ENCODE measurements around the gene HNRNPR. TPM values are rescaled to one million over a fixed set of nuclear protein-coding genes. Genes with fewer than 3 reads are reported as not detected.

HNRNPR gene
- total and polyA plus RNA-seq, 9 of the 15 experiments (the other 6 are each of a cell fraction or from before 2014, with no cell fraction given) = 80.9 to 372 (median 301) TPM

DNA sequence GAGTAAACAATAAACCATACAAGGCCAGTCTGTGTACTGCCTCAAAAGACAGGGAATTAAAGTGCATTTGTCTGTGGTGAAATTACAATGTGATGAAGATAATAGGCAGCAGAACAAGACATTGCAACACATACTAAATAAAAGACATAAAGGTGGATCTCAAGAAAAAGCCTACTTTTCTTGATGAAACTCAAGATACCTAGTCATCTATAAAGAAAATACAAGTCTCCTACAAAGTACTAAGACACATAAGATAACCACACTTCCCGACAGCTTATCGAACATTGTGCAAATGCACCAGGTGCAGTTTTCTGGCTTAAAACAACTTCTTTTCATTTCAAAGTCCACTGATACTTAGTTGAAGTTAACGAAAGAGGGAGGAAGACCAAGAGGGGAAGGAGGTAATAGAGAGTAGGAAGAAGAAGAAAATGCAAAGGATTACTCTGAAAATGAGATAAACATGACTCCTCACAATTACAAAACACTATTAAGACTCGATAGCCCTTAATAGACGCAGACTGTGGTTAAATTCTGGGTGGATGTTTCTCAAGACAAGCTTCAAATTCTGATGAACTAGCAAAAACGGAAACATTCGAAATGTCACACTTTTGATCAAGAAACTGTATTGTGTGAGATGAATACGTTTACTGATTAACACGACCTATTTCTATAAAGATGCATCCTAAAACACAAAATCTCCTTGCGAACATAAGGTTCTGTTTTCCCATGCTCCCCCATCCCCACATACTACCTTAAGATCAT lies 2.0 kb downstream of the HNRNPR start (continued):
- TF ChIP-seq ATF7 (IDR thresholded peaks at IDR 0.05) = no peak
- TF ChIP-seq ZNF717 (CRISPR knock-in tag; IDR thresholded peaks at IDR 0.05) = no peak
- no peak for TF ChIP-seq ZFP1 (CRISPR knock-in tag; IDR thresholded peaks at IDR 0.05)
- peak; percentile 52; the same call in 1 of the 2 replicates for TF ChIP-seq SMARCA4 (IDR thresholded peaks at IDR 0.05)
- no peak for TF ChIP-seq XRCC3 (IDR thresholded peaks at IDR 0.05)
- no peak for TF ChIP-seq ZNF253 (CRISPR knock-in tag; conservative IDR thresholded peaks at IDR 0.05)
- TF ChIP-seq U2AF1 (optimal IDR thresholded peaks at IDR 0.05; ENCODE audit: low read depth, low read length) = no peak
- no peak for TF ChIP-seq HNRNPH1 (optimal IDR thresholded peaks at IDR 0.05; ENCODE audit: low read depth, low read length)
- TF ChIP-seq TEAD4 (IDR thresholded peaks at IDR 0.05; ENCODE audit: low read length) = peak; percentile 61
- no peak for TF ChIP-seq TEAD4 (CRISPR knock-in tag; IDR thresholded peaks at IDR 0.05; ENCODE audit: borderline replicate concordance)
- TF ChIP-seq CHD4 (IDR thresholded peaks at IDR 0.05; ENCODE audit: insufficient read depth, insufficient replicate concordance, low read depth, low read length, poor library complexity, severe bottlenecking) = no peak
- no peak for TF ChIP-seq RFX1 (IDR thresholded peaks at IDR 0.05)
- TF ChIP-seq HDAC1 (IDR thresholded peaks at IDR 0.05) = peak in 1 of 2 experiments; percentile 44; a peak in 1 of 4 replicates
- no peak for TF ChIP-seq POLR2G (IDR thresholded peaks at IDR 0.05; ENCODE audit: low read depth, low read length)
- TF ChIP-seq ZC3H11A (IDR thresholded peaks at IDR 0.05; ENCODE audit: low read depth, low read length) = no peak
- TF ChIP-seq POLR3A (IDR thresholded peaks at IDR 0.05; ENCODE audit: borderline replicate concordance, extremely low read depth, insufficient read depth, insufficient read length) = no peak
- TF ChIP-seq HMG20B (CRISPR knock-in tag; IDR thresholded peaks at IDR 0.05) = no peak
- TF ChIP-seq SRSF7 (optimal IDR thresholded peaks at IDR 0.05; ENCODE audit: low read depth, low read length) = no peak
- peak; percentile 69 for TF ChIP-seq ZFP36 (IDR thresholded peaks at IDR 0.05; ENCODE audit: low read depth, low read length, partially characterized antibody)
- TF ChIP-seq SIRT6 (IDR thresholded peaks at IDR 0.05; ENCODE audit: low read depth, low read length) = no peak
- no peak for TF ChIP-seq MEF2D (tag; conservative IDR thresholded peaks at IDR 0.05; ENCODE audit: low read depth)
- TF ChIP-seq ETV6 (IDR thresholded peaks at IDR 0.05; ENCODE audit: borderline replicate concordance in 1 of 2, low read depth in 2 of 2, low read length in 1 of 2) = no peak
- no peak for TF ChIP-seq ETV6 (CRISPR knock-in tag; IDR thresholded peaks at IDR 0.05; ENCODE audit: borderline replicate concordance)
- TF ChIP-seq RBFOX2 (IDR thresholded peaks at IDR 0.05; ENCODE audit: low read depth, low read length) = peak; percentile 21; the same call in 1 of the 2 replicates
- TF ChIP-seq MAZ (CRISPR knock-in tag; conservative IDR thresholded peaks at IDR 0.05 in 1 of 2, IDR thresholded peaks at IDR 0.05 in 1 of 2) = no peak
- 0 out of 2 replicates have a peak, but pooled peaks have one; percentile 6 for TF ChIP-seq KLF10 (CRISPR knock-in tag; IDR thresholded peaks at IDR 0.05)
- TF ChIP-seq FUS (optimal IDR thresholded peaks at IDR 0.05; ENCODE audit: low read depth, low read length) = no peak
- no peak for TF ChIP-seq ZNF217 (CRISPR knock-in tag; IDR thresholded peaks at IDR 0.05)
- TF ChIP-seq, protein P1, sequence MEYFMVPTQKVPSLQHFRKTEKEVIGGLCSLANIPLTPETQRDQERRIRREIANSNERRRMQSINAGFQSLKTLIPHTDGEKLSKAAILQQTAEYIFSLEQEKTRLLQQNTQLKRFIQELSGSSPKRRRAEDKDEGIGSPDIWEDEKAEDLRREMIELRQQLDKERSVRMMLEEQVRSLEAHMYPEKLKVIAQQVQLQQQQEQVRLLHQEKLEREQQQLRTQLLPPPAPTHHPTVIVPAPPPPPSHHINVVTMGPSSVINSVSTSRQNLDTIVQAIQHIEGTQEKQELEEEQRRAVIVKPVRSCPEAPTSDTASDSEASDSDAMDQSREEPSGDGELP (CRISPR knock-in tag; IDR thresholded peaks at IDR 0.05; ENCODE audit: borderline replicate concordance) = no peak
- no peak for TF ChIP-seq EHMT2 (IDR thresholded peaks at IDR 0.05)
- TF ChIP-seq ELF1 (tag; IDR thresholded peaks at IDR 0.05) = no peak; the same call in 1 of the 2 replicates

All from K562 (cell line).